Naive thymus-derived CD8-positive, alpha-beta T cell (primary cell): ENCODE data around the gene CCDC107. TPM values are rescaled to one million over a fixed set of nuclear protein-coding genes. Genes with fewer than 3 reads are reported as not detected.

Source experiments
- ATAC-seq, 2 donors: fragments of 150-1000 bp; cut with Tn5 transposase in 1 of 2; sonication (Bioruptor Pico), chemical (Tn5 transposase) in 1 of 2; 1 replicate in 1 of 2; 2 replicates in 1 of 2; pipeline ENCODE4 v1.10.0; 2021; ENCODE audit warnings: mild to moderate bottlenecking in 2 of 2, moderate library complexity in 2 of 2
- POLR2A ChIA-PET: fragments of 350-600 bp; sonication (Branson Sonifier 250); formaldehyde crosslinking; loops from one replicate; lab custom pipeline; 2021; ENCODE audit warnings: antibody characterized with exemption; lab: Charles Lee
- DNase-seq, 10 donors: peaks; one replicate each; pipeline versions ENCODE4 v3.0.0 to v3.0.0-alpha.2; 2020 to 2022
- H3K27ac Mint-ChIP-seq, 10 donors: one replicate each; pipeline ENCODE4 v1.8.0; 2020 to 2022; ENCODE audit warnings: mild to moderate bottlenecking in 10 of 10, mixed read lengths in 10 of 10, moderate library complexity in 4 of 10, inconsistent platforms in 1 of 10
- H3K27me3 Mint-ChIP-seq, 5 donors: one replicate each; pipeline ENCODE4 v1.8.0; 2021 to 2022; ENCODE audit warnings: mixed read lengths in 5 of 5
- H3K36me3 Mint-ChIP-seq, 3 donors: one replicate each; pipeline ENCODE4 v1.8.0; 2020 to 2022; ENCODE audit warnings: mixed read lengths in 3 of 3, mild to moderate bottlenecking in 2 of 3, inconsistent platforms in 1 of 3
- H3K4me1 Mint-ChIP-seq, 4 donors: one replicate each; pipeline ENCODE4 v1.8.0; 2021 to 2022; ENCODE audit warnings: mixed read lengths in 4 of 4
- H3K4me3 Mint-ChIP-seq, 10 donors: one replicate each; pipeline ENCODE4 v1.8.0; 2020 to 2022; ENCODE audit warnings: mild to moderate bottlenecking in 10 of 10, mixed read lengths in 10 of 10, moderate library complexity in 6 of 10, inconsistent platforms in 1 of 10
- H3K9me3 Mint-ChIP-seq, 9 donors: one replicate each; pipeline ENCODE4 v1.8.0; 2020 to 2022; ENCODE audit warnings: mixed read lengths in 9 of 9, mild to moderate bottlenecking in 3 of 9, inconsistent platforms in 1 of 9, moderate library complexity in 1 of 9
- polyA plus RNA-seq, 3 donors: library from polyadenylated mRNA; unstranded; fragments of 300-500 nt; fragmentation: Illumina TruSeq; gene quantifications; one replicate each; pipeline ENCODE4 v1.2.3, GENCODE V29; 2021
- total RNA-seq, 8 experiments: library from RNA in 2 of 8; stranded (reverse) in 2 of 8; gene quantifications; one replicate each; pipeline ENCODE4 v1.2.3 and lab custom pipeline; 2021 to 2026

The CCDC107 gene
- total and polyA plus RNA-seq, 5 experiments from 2014 or later: 13.8 to 59.0 (median 45.9) TPM

GRCh38 chr9:35698231-35698630 is 40.1 kb downstream of the CCDC107 start:
- no peaks in the 10 kb centered on the region for H3K9me3 Mint-ChIP-seq
- H3K27ac Mint-ChIP-seq: peak overlapping the region in 2 of 10 donors; percentile 48 to 56
- H3K27me3 Mint-ChIP-seq: no peaks in the 10 kb centered on the region
- POLR2A ChIA-PET: interaction anchor here (0.8 kb wide), 1 partner anchor 40 kb away, joined by 3 read pairs; the partner anchor contains the start of genes CCDC107 and RMRP
- DNase-seq: no peak
- no peak overlapping the region for H3K4me3 Mint-ChIP-seq
- H3K4me1 Mint-ChIP-seq: peaks cover 7 to 9% (median 9%) of the 10 kb centered on the region in 4 donors
- peaks cover 0 to 16% (median 1%) of the 10 kb centered on the region in 3 donors for H3K36me3 Mint-ChIP-seq
- ATAC-seq: no peak

GRCh38 chr9:35700031-35700430 is 41.9 kb downstream of the CCDC107 start:
- POLR2A ChIA-PET: no interaction called here

GRCh38 chr9:35700942-35701341 is 42.9 kb downstream of the CCDC107 start:
- Mint-ChIP-seq H3K27me3 (no peaks in the 10 kb centered on the region), H3K36me3 (peaks cover 4 to 21% (median 15%) of the 10 kb centered on the region in 3 donors), H3K4me3 (no peak overlapping the region), H3K4me1 (peaks cover 7 to 9% (median 9%) of the 10 kb centered on the region in 4 donors), H3K9me3 (no peaks in the 10 kb centered on the region), H3K27ac (no peak overlapping the region)
- ATAC-seq (no peak), DNase-seq (no peak)
- POLR2A ChIA-PET: interaction anchor here (0.5 to 1.2 kb wide), 4 partner anchors 32 to 62 kb away, joined by 3 to 4 read pairs (median 4); partner anchors contain the start of gene CREB3

More at GRCh38 chr9:35700031-35700430, 41.9 kb downstream of the CCDC107 start:
- no peak overlapping the region for H3K4me3 Mint-ChIP-seq
- no peak for DNase-seq
- no peaks in the 10 kb centered on the region for H3K9me3 Mint-ChIP-seq
- H3K27ac Mint-ChIP-seq: no peak overlapping the region
- peaks cover 4 to 16% (median 12%) of the 10 kb centered on the region in 3 donors for H3K36me3 Mint-ChIP-seq
- no peaks in the 10 kb centered on the region for H3K27me3 Mint-ChIP-seq
- ATAC-seq: no peak
- peaks cover 7 to 9% (median 9%) of the 10 kb centered on the region in 4 donors for H3K4me1 Mint-ChIP-seq

GRCh38 chr9:35702696-35703095 is 44.6 kb downstream of the CCDC107 start:
- H3K27ac Mint-ChIP-seq: no peak overlapping the region
- H3K9me3 Mint-ChIP-seq: no peaks in the 10 kb centered on the region
- ATAC-seq: no peak
- no peak overlapping the region for H3K4me3 Mint-ChIP-seq
- no peaks in the 10 kb centered on the region for H3K27me3 Mint-ChIP-seq
- peaks cover 9 to 27% (median 26%) of the 10 kb centered on the region in 3 donors for H3K36me3 Mint-ChIP-seq
- POLR2A ChIA-PET: interaction anchor here (1.2 to 1.3 kb wide), 2 partner anchors 11 to 29 kb away, joined by 3 to 4 read pairs; partner anchors contain the start of gene TLN1
- H3K4me1 Mint-ChIP-seq: peaks cover 0 to 8% (median 0%) of the 10 kb centered on the region in 4 donors
- DNase-seq: no peak

- POLR2A ChIA-PET: interaction anchor here (1.2 to 1.9 kb wide), 2 partner anchors 13 to 22 kb away, joined by 4 to 5 read pairs; no protein-coding TSS in a partner anchor
- peak overlapping the region in 2 of 10 donors; percentile 14 to 34 for H3K27ac Mint-ChIP-seq
- no peak overlapping the region for H3K4me3 Mint-ChIP-seq
- ATAC-seq: no peak
- H3K4me1 Mint-ChIP-seq: peaks cover 0 to 8% (median 0%) of the 10 kb centered on the region in 4 donors
- H3K9me3 Mint-ChIP-seq: no peaks in the 10 kb centered on the region
- H3K27me3 Mint-ChIP-seq: no peaks in the 10 kb centered on the region
- no peak for DNase-seq
- H3K36me3 Mint-ChIP-seq: peaks cover 14 to 37% (median 27%) of the 10 kb centered on the region in 3 donors
These were observed 46.0 kb downstream of the CCDC107 start for GRCh38 chr9:35703906-35704672.

GRCh38 chr9:35705372-35705771 is 47.3 kb downstream of the CCDC107 start:
- DNase-seq (no peak), ATAC-seq (no peak)
- H3K9me3 Mint-ChIP-seq: no peaks in the 10 kb centered on the region
- POLR2A ChIA-PET: interaction anchor here (1.1 to 2.5 kb wide), 2 partner anchors 9 to 55 kb away, joined by 3 to 8 read pairs; partner anchors contain the start of gene SIT1
- no peak overlapping the region for H3K4me3 Mint-ChIP-seq
- peaks cover 0 to 8% (median 0%) of the 10 kb centered on the region in 4 donors for H3K4me1 Mint-ChIP-seq
- no peaks in the 10 kb centered on the region for H3K27me3 Mint-ChIP-seq
- H3K36me3 Mint-ChIP-seq: peaks cover 14 to 44% (median 29%) of the 10 kb centered on the region in 3 donors
- peak overlapping the region in 1 of 10 donors; percentile 29 for H3K27ac Mint-ChIP-seq

- H3K36me3 Mint-ChIP-seq: peaks cover 14 to 49% (median 34%) of the 10 kb centered on the region in 3 donors
- POLR2A ChIA-PET: interaction anchor here (1.3 to 2.5 kb wide), 2 partner anchors 10 to 48 kb away, joined by 3 to 8 read pairs; partner anchors contain the start of genes CCDC107 and RMRP
- no peak for ATAC-seq
- H3K4me1 Mint-ChIP-seq: peaks cover 0 to 8% (median 0%) of the 10 kb centered on the region in 4 donors
- no peak overlapping the region for H3K4me3 Mint-ChIP-seq
- no peak for DNase-seq
- H3K27me3 Mint-ChIP-seq: no peaks in the 10 kb centered on the region
- H3K9me3 Mint-ChIP-seq: no peaks in the 10 kb centered on the region
- H3K27ac Mint-ChIP-seq: peak overlapping the region in 2 of 10 donors; percentile 29 to 63
These were observed 47.8 kb downstream of the CCDC107 start for GRCh38 chr9:35705836-35706430.

- peak overlapping the region in 6 of 10 donors; percentile 21 to 84 (median 70) for H3K27ac Mint-ChIP-seq
- H3K9me3 Mint-ChIP-seq: no peaks in the 10 kb centered on the region
- ATAC-seq: no peak
- POLR2A ChIA-PET: interaction anchor here (1.3 to 2.5 kb wide), 3 partner anchors 11 to 49 kb away, joined by 3 to 8 read pairs (median 4); partner anchors contain the start of genes CCDC107 and RMRP
- H3K27me3 Mint-ChIP-seq: no peaks in the 10 kb centered on the region
- no peak for DNase-seq
- H3K36me3 Mint-ChIP-seq: peaks cover 14 to 60% (median 37%) of the 10 kb centered on the region in 3 donors
- no peak overlapping the region for H3K4me3 Mint-ChIP-seq
- H3K4me1 Mint-ChIP-seq: peaks cover 0 to 10% (median 0%) of the 10 kb centered on the region in 4 donors
These were observed 48.9 kb downstream of the CCDC107 start for GRCh38 chr9:35706951-35707350.

- peaks cover 0 to 10% (median 0%) of the 10 kb centered on the region in 4 donors for H3K4me1 Mint-ChIP-seq
- no peak overlapping the region for H3K4me3 Mint-ChIP-seq
- peaks cover 14 to 72% (median 36%) of the 10 kb centered on the region in 3 donors for H3K36me3 Mint-ChIP-seq
- ATAC-seq: no peak
- POLR2A ChIA-PET: interaction anchor here (1.8 kb wide), 1 partner anchor 23 kb away, joined by 4 read pairs; no protein-coding TSS in a partner anchor
- H3K9me3 Mint-ChIP-seq: no peaks in the 10 kb centered on the region
- no peak for DNase-seq
- peak overlapping the region in 3 of 10 donors; percentile 53 to 78 (median 59) for H3K27ac Mint-ChIP-seq
- no peaks in the 10 kb centered on the region for H3K27me3 Mint-ChIP-seq
These were observed 50.1 kb downstream of the CCDC107 start for GRCh38 chr9:35708146-35708545.

- H3K27me3 Mint-ChIP-seq: no peaks in the 10 kb centered on the region
- POLR2A ChIA-PET: no interaction called here
- no peak overlapping the region for H3K4me3 Mint-ChIP-seq
- no peak for ATAC-seq
- H3K36me3 Mint-ChIP-seq: peaks cover 10 to 94% (median 32%) of the 10 kb centered on the region in 3 donors
- DNase-seq: no peak
- H3K9me3 Mint-ChIP-seq: no peaks in the 10 kb centered on the region
- peak overlapping the region in 4 of 10 donors; percentile 24 to 54 (median 38) for H3K27ac Mint-ChIP-seq
- peaks cover 0 to 15% (median 0%) of the 10 kb centered on the region in 4 donors for H3K4me1 Mint-ChIP-seq
These were observed 52.9 kb downstream of the CCDC107 start for GRCh38 chr9:35710818-35711500.
